Hepatocyte (in vitro differentiated cells): Measurements from ENCODE around the gene NRF1.

Source experiments
- EZH2phosphoT487 ChIP-seq: fragments of 200-600 bp; sonication (generic); IDR thresholded peaks from one replicate; pipeline ENCODE4 v1.6.1; 2018; ENCODE audit warnings: antibody characterized with exemption, mild to moderate bottlenecking, low read depth, moderate library complexity; ENCODE audit not compliant: unreplicated experiment, severe bottlenecking
- TF ChIP-seq, protein P1 (sequence below): fragments of 200-600 bp; sonication (generic); IDR thresholded peaks from 2 replicates; pipeline ENCODE4 v1.5.1; 2016; ENCODE audit warnings: antibody characterized with exemption, mild to moderate bottlenecking; ENCODE audit not compliant: poor library complexity

DNA sequence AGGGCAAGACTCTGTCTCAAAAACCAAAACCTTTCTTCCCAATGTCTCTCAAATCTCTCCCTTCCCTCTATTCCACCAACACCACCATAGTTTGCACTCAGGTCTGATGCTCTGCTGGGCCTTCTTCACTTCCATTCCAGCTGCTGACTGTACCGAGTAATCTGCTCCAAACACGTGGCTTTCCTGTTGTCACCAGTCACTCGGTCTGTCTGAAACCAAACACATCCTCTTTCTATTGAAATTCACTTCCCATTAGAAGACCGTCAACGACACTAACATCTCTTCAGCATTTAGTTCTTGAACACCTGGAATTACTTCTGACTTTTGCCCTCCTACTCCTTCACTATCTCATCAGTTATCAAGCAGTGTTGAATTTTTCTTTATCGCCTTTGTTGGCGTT, 4.7 kb upstream of the NRF1 start:
- TF ChIP-seq EZH2phosphoT487, result no peak
- TF ChIP-seq, protein P1, sequence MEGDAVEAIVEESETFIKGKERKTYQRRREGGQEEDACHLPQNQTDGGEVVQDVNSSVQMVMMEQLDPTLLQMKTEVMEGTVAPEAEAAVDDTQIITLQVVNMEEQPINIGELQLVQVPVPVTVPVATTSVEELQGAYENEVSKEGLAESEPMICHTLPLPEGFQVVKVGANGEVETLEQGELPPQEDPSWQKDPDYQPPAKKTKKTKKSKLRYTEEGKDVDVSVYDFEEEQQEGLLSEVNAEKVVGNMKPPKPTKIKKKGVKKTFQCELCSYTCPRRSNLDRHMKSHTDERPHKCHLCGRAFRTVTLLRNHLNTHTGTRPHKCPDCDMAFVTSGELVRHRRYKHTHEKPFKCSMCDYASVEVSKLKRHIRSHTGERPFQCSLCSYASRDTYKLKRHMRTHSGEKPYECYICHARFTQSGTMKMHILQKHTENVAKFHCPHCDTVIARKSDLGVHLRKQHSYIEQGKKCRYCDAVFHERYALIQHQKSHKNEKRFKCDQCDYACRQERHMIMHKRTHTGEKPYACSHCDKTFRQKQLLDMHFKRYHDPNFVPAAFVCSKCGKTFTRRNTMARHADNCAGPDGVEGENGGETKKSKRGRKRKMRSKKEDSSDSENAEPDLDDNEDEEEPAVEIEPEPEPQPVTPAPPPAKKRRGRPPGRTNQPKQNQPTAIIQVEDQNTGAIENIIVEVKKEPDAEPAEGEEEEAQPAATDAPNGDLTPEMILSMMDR, result no peak
